Activated gamma-delta T cell treated with Interleukin-2 at 50 U/mL for 16 hours (primary cell): Measurements from ENCODE around the gene MSANTD1.
"Not testable (repeated sequence)": the region's sequence is repeated elsewhere in the genome, so short reads cannot be mapped to it uniquely, and the experiment has no call there.

Experiments
- DNase-seq: peaks from one replicate; pipeline ENCODE4 v3.0.0-alpha.2; 2020

The MSANTD1 gene

GRCh38 chr4:3291969-3292570, 43.1 kb downstream of the MSANTD1 start:
- DNase-seq: no peak

GRCh38 chr4:3292571-3293400, 43.8 kb downstream of the MSANTD1 start, which contains the start of gene RGS12:
RGS12 (plus strand) TSS chr4:3293021; CDS start chr4:3316171, 23,150 bp downstream.
- DNase-seq: peak; percentile 71

- DNase-seq: no peak
Measured at GRCh38 chr4:3293401-3294391, 44.7 kb downstream of the MSANTD1 start.

GRCh38 chr4:3294401-3295241, 45.7 kb downstream of the MSANTD1 start:
- no peak for DNase-seq

- no peak for DNase-seq
Measured at GRCh38 chr4:3295837-3296624, 47.1 kb downstream of the MSANTD1 start.

GRCh38 chr4:3296651-3297050, 47.7 kb downstream of the MSANTD1 start:
- no peak for DNase-seq

- DNase-seq: no peak
Measured at GRCh38 chr4:3297066-3297859, 48.3 kb downstream of the MSANTD1 start.

- no peak for DNase-seq
Measured at GRCh38 chr4:3299122-3299975, 50.4 kb downstream of the MSANTD1 start.

- DNase-seq: no peak
Measured at GRCh38 chr4:3299976-3300671, 51.2 kb downstream of the MSANTD1 start.

GRCh38 chr4:3300882-3301281, 51.9 kb downstream of the MSANTD1 start:
- DNase-seq: not testable (repeated sequence)

GRCh38 chr4:3301450-3302172, 52.7 kb downstream of the MSANTD1 start:
- DNase-seq: no peak

- peak; percentile 84 for DNase-seq
Measured at GRCh38 chr4:3302173-3302785, 53.3 kb downstream of the MSANTD1 start.

GRCh38 chr4:3302786-3303564, 54.0 kb downstream of the MSANTD1 start:
- DNase-seq: no peak

- DNase-seq: no peak
Measured at GRCh38 chr4:3303565-3303824, 54.5 kb downstream of the MSANTD1 start.

GRCh38 chr4:3303923-3304710, 55.2 kb downstream of the MSANTD1 start:
- DNase-seq: no peak
